Heart left ventricle (tissue), 16 donors: ENCODE data around the gene FGF14. TPM values are rescaled to one million over a fixed set of nuclear protein-coding genes. Genes with fewer than 3 reads are reported as not detected.
A peak's percentile ranks its signal among the peaks of the same experiment; 100 is the strongest.

Experiments
- ATAC-seq, 4 donors: fragments of 200-7000 bp; cut with Tn5 transposase; one replicate each; pipeline ENCODE4 v1.9.1; 2020 to 2022; ENCODE audit warnings: moderate library complexity in 4 of 4, mild to moderate bottlenecking in 3 of 4, moderate number of reproducible peaks in 1 of 4
- DNase-seq, 5 donors: peaks; one replicate each; pipeline ENCODE4 v3.0.0-alpha.2; 2020
- H3K27ac ChIP-seq, 12 donors: fragments of 200-600 bp; sonication (generic) in 4 of 12; one replicate each; pipeline versions ENCODE4 v1.5.0 to v1.8.0; 2016 to 2022; ENCODE audit warnings: mild to moderate bottlenecking in 2 of 12
- H3K27me3 ChIP-seq, 9 donors: fragments of 200-600 bp; sonication (generic) in 2 of 9; one replicate each; pipeline versions ENCODE4 v1.5.1 to v1.8.0; 2016 to 2022; ENCODE audit warnings: mild to moderate bottlenecking in 3 of 9
- H3K36me3 ChIP-seq, 9 donors: fragments of 200-600 bp; sonication (generic) in 2 of 9; one replicate each; pipeline versions ENCODE4 v1.5.0 to v1.8.0; 2018 to 2022; ENCODE audit warnings: mild to moderate bottlenecking in 2 of 9
- H3K4me1 ChIP-seq, 12 donors: fragments of 200-600 bp; sonication (generic) in 4 of 12; one replicate each; pipeline versions ENCODE4 v1.5.0 to v1.8.0; 2016 to 2022; ENCODE audit warnings: mild to moderate bottlenecking in 3 of 12
- H3K4me3 ChIP-seq, 12 donors: fragments of 200-600 bp; sonication (generic) in 4 of 12; one replicate each; pipeline versions ENCODE4 v1.5.0 to v1.8.0; 2017 to 2022; ENCODE audit warnings: mild to moderate bottlenecking in 9 of 12, moderate library complexity in 4 of 12
- H3K9me3 ChIP-seq, 12 donors: fragments of 200-600 bp; sonication (generic) in 4 of 12; one replicate each; pipeline versions ENCODE4 v1.5.0 to v1.8.0; 2016 to 2022; ENCODE audit warnings: mild to moderate bottlenecking in 1 of 12
- CTCF ChIP-seq, 12 donors: fragments of 200-600 bp; sonication (generic) in 4 of 12; IDR thresholded peaks; one replicate each; pipeline versions ENCODE4 v1.5.0 to v1.8.0; 2018 to 2022; ENCODE audit warnings: antibody characterized with exemption in 12 of 12, mild to moderate bottlenecking in 5 of 12
- POLR2A ChIP-seq, 2 donors: fragments of 450-650 bp; IDR thresholded peaks; one replicate each; pipeline ENCODE4 v1.6.1; 2017; ENCODE audit warnings: antibody characterized with exemption in 2 of 2, mild to moderate bottlenecking in 2 of 2, moderate library complexity in 2 of 2
- WGBS, 4 donors: extraction: QIAGEN DNeasy Blood & Tissue Kit in 2 of 4; methylation state at CpG; one replicate each; pipeline versions ENCODE4 v1.1.5 to v1.1.7; 2013 to 2018; 5-methylcytosine and 5-hydroxymethylcytosine counted together
- intact Hi-C, 10 donors: fragments of 100-400 bp; cut with DNase I; formaldehyde crosslinking; loops; one replicate each; pipeline versions ENCODE4 v1.11.1 to v1.14.2; 2022
- polyA plus RNA-seq, 2 donors: library from polyadenylated mRNA; stranded (reverse); fragments of 200-250 nt; gene quantifications; one replicate each; pipeline ENCODE4 v1.2.3, GENCODE V29; 2013
- total RNA-seq, 9 donors: library from RNA; depleted of rRNA in 2 of 9; stranded (reverse); fragments of >200 nt in 2 of 9; fragmentation: NEBNext Ultra II Directional in 3 of 9; extraction: Animal tissue kit (Norgen Biotek cat#: 25700) in 3 of 9; gene quantifications; one replicate each; pipeline versions ENCODE4 v1.1.0 to v1.2.4, GENCODE V29; 2016 to 2023
- donor health status: ischemic (EF 13 %, LVEDD 7.1; RV severe dilation, severe dysfunction).
- donor health status: healthy with polysubstance abuse.
- donor health status: DM: no; HTN: yes; CAD: no.
- donor health status: DM: no; HTN: no; CAD: no.
- donor health status: ischemic (EF 25% LVEDD 6.9; RV normal size, moderate dysfunction).
- donor health status: ischemic (EF 25% LVEDD 5.7; RV mildly dilated, moderate dysfunction).
- donor health status: healthy.
- donor health status: DM: yes; HTN: yes; CAD: no.
- donor health status: ischemic (EF 35%, LVEDD 5.7; RV mildly dilated, moderate dysfunction).
- donor health status: nonischemic (EF 11% LVEDD 7.7; RV severe dilation, severe dysfunction).
- donor health status: DM: yes; HTN: yes; CAD: no.
- donor health status: PGD.
- donor health status: ischemic (EF 29% LVEDD 5.4; RV normal size, mild dysfunction).
- donor health status: nonischemic (EF 23%, LVEDD 6.1; RV moderate dilation, normal function).

Gene FGF14
- total and polyA plus RNA-seq, 11 donors: 0.14 to 6.3 (median 3.9) TPM

GRCh38 chr13:102231479-102231878 is 170.4 kb downstream of the FGF14 start:
- WGBS, 4 donors: 41 to 53% (median 48%) methylated on average over 2 of the region's 2 CpGs
- Histone ChIP-seq H3K4me1 (no peaks in the 10 kb centered on the region), H3K9me3 (no peaks in the 10 kb centered on the region), H3K36me3 (no peaks in the 10 kb centered on the region), H3K4me3 (no peak overlapping the region), H3K27me3 (no peaks in the 10 kb centered on the region), H3K27ac (no peak overlapping the region)
- ATAC-seq (no peak), DNase-seq (no peak)
- TF ChIP-seq CTCF (IDR thresholded peaks at IDR 0.05): no peak
- no peak for TF ChIP-seq POLR2A (IDR thresholded peaks at IDR 0.05)
- intact Hi-C loops: no loop called here

- Histone ChIP-seq H3K4me3 (no peak overlapping the region), H3K27me3 (no peaks in the 10 kb centered on the region), H3K4me1 (no peaks in the 10 kb centered on the region), H3K9me3 (no peaks in the 10 kb centered on the region), H3K36me3 (no peaks in the 10 kb centered on the region), H3K27ac (no peak overlapping the region)
- TF ChIP-seq CTCF (IDR thresholded peaks at IDR 0.05) (no peak), POLR2A (IDR thresholded peaks at IDR 0.05) (no peak)
- no peak for ATAC-seq
- WGBS, 4 donors: 69 to 88% (median 80%) methylated on average over 6 of the region's 6 CpGs
- DNase-seq: no peak
- intact Hi-C loops: no loop called here
These were observed 174.1 kb downstream of the FGF14 start for GRCh38 chr13:102227741-102228140.

GRCh38 chr13:102226591-102226990 is 175.3 kb downstream of the FGF14 start:
- H3K36me3 ChIP-seq: no peaks in the 10 kb centered on the region
- intact Hi-C loops: no loop called here
- no peaks in the 10 kb centered on the region for H3K9me3 ChIP-seq
- DNase-seq (no peak), ATAC-seq (no peak)
- no peak for TF ChIP-seq POLR2A (IDR thresholded peaks at IDR 0.05)
- no peak for TF ChIP-seq CTCF (IDR thresholded peaks at IDR 0.05)
- no peak overlapping the region for H3K4me3 ChIP-seq
- no peaks in the 10 kb centered on the region for H3K4me1 ChIP-seq
- WGBS, 4 donors: 74 to 86% (median 83%) methylated on average over 1 of the region's 1 CpG
- no peaks in the 10 kb centered on the region for H3K27me3 ChIP-seq
- no peak overlapping the region for H3K27ac ChIP-seq

GRCh38 chr13:102225892-102226291 is 176.0 kb downstream of the FGF14 start:
- no peak for ATAC-seq

More at GRCh38 chr13:102225892-102226291, 176.0 kb downstream of the FGF14 start:
- no peaks in the 10 kb centered on the region for H3K27me3 ChIP-seq
- H3K4me3 ChIP-seq: no peak overlapping the region
- H3K36me3 ChIP-seq: no peaks in the 10 kb centered on the region
- peak in 1 of 5 donors; percentile 50 for DNase-seq
- intact Hi-C loops: no loop called here
- 37 to 62% (median 41%) methylated on average over 6 of the region's 6 CpGs for WGBS, 4 donors
- TF ChIP-seq POLR2A (IDR thresholded peaks at IDR 0.05) (no peak), CTCF (IDR thresholded peaks at IDR 0.05) (no peak)
- H3K27ac ChIP-seq: no peak overlapping the region
- no peaks in the 10 kb centered on the region for H3K9me3 ChIP-seq
- H3K4me1 ChIP-seq: no peaks in the 10 kb centered on the region
